Measurements from ENCODE around the gene PTPRF. TPM values are rescaled to one million over a fixed set of nuclear protein-coding genes. Genes with fewer than 3 reads are reported as not detected.

The PTPRF gene
- total and polyA plus RNA-seq, 9 donors, result 24.4 to 165 (median 76.8) TPM

DNA sequence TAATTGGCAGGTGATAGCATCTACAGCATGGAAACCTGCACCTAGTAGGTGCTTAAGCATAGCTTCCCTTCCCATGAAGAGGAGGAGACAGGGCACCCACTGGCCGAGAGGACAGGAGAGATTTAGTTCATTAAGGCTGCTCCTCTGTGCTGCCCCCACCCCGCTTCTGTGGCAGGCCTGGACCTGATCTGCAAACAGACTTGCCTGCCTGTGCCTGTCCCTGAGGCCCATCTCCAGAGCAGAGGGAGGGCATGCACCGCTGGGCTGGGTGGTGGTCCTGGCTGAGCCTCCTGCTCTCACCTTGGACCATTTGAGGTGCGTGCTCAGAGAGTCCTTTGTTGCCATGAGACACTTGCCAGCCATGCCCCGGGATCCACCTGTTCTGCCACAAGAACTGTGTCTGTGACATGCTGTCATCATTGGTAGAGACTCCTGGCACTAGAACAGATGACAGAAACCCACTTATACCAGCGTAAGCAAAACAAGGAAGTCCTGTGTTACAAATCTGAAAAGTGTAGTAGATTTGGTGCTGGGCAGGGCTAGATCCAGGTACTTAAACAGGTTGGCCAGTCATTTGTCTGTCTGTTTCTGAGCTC, 55.6 kb downstream of the PTPRF start:
- DNase-seq, result no peak
- H3K4me3 ChIP-seq, result no peak overlapping the region
- intact Hi-C loops (cut with DNase I), result no loop called here
- no peaks in the 10 kb centered on the region for H3K36me3 ChIP-seq
- H3K9me3 ChIP-seq, result no peaks in the 10 kb centered on the region
- no peaks in the 10 kb centered on the region for H3K27me3 ChIP-seq
- H3K4me1 ChIP-seq (ENCODE audit: insufficient read depth), result no peaks in the 10 kb centered on the region
- no peak overlapping the region for H3K27ac ChIP-seq
- 84 to 92% (median 85%) methylated on average over 6 of the region's 6 CpGs for WGBS, 3 donors
- TF ChIP-seq EP300 (IDR thresholded peaks at IDR 0.05) (no peak), POLR2A (IDR thresholded peaks at IDR 0.05) (no peak)
- TF ChIP-seq, protein P1, sequence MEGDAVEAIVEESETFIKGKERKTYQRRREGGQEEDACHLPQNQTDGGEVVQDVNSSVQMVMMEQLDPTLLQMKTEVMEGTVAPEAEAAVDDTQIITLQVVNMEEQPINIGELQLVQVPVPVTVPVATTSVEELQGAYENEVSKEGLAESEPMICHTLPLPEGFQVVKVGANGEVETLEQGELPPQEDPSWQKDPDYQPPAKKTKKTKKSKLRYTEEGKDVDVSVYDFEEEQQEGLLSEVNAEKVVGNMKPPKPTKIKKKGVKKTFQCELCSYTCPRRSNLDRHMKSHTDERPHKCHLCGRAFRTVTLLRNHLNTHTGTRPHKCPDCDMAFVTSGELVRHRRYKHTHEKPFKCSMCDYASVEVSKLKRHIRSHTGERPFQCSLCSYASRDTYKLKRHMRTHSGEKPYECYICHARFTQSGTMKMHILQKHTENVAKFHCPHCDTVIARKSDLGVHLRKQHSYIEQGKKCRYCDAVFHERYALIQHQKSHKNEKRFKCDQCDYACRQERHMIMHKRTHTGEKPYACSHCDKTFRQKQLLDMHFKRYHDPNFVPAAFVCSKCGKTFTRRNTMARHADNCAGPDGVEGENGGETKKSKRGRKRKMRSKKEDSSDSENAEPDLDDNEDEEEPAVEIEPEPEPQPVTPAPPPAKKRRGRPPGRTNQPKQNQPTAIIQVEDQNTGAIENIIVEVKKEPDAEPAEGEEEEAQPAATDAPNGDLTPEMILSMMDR (IDR thresholded peaks at IDR 0.05), result no peak

DNA sequence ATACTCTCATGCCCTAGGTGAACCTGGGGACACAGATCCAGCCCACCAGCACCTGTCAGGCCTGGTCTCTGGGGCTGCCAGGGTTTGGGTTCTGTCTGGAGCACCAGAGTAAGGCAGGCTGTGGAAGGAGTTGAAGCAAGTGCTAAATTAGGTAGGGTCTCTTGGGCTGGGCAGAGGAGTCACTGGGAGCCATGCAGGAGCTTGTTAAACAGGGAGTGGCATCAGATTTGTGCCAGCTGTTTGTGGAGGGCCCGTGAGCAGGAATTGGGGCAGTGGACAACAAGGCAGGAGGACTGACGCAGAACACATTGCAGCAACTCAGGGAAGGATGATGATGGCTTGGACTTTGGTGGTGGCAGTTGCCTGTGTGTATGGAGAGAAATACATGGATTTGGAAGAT, 56.3 kb downstream of the PTPRF start:
- H3K27me3 ChIP-seq, result no peaks in the 10 kb centered on the region
- TF ChIP-seq POLR2A (IDR thresholded peaks at IDR 0.05) (no peak), EP300 (IDR thresholded peaks at IDR 0.05) (no peak)
- TF ChIP-seq, protein P1 (IDR thresholded peaks at IDR 0.05), result no peak
- no peaks in the 10 kb centered on the region for H3K36me3 ChIP-seq
- no peaks in the 10 kb centered on the region for H3K4me1 ChIP-seq (ENCODE audit: insufficient read depth)
- H3K4me3 ChIP-seq, result no peak overlapping the region
- no peaks in the 10 kb centered on the region for H3K9me3 ChIP-seq
- intact Hi-C loops (cut with DNase I), result no loop called here
- DNase-seq, result no peak
- 68 to 80% (median 73%) methylated on average over 2 of the region's 2 CpGs for WGBS, 3 donors
- H3K27ac ChIP-seq, result no peak overlapping the region

DNA sequence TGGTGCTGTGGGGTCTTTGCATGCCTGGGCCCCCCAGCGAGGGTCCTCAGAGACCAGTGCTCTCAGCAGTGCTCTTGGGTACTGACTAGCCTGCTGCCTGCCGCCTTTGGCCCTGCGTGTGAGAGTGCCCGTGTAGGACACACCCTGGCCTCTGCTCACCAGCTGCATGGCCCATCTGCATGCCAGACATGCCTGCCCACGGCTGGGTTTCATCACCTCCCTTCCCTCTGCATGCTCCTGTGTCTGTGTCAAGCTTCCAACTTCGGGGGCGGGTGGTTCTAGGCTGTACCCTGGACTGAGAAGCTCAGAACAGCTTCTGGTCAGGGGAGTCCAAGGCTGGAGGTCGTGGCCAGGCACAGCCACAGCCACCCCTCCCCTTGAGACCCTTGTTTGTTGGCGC, 56.9 kb downstream of the PTPRF start:
- Histone ChIP-seq H3K27ac (no peak overlapping the region), H3K36me3 (peaks cover 2% of the 10 kb centered on the region), H3K4me3 (no peak overlapping the region), H3K9me3 (no peaks in the 10 kb centered on the region), H3K4me1 (ENCODE audit: insufficient read depth) (no peaks in the 10 kb centered on the region), H3K27me3 (no peaks in the 10 kb centered on the region)
- no peak for DNase-seq
- intact Hi-C loops (cut with DNase I), result no loop called here
- no peak for TF ChIP-seq EP300 (IDR thresholded peaks at IDR 0.05)
- no peak for TF ChIP-seq POLR2A (IDR thresholded peaks at IDR 0.05)
- TF ChIP-seq, protein P1 (IDR thresholded peaks at IDR 0.05), result no peak
- WGBS, 3 donors, result 62 to 70% (median 65%) methylated on average over 9 of the region's 9 CpGs

DNA sequence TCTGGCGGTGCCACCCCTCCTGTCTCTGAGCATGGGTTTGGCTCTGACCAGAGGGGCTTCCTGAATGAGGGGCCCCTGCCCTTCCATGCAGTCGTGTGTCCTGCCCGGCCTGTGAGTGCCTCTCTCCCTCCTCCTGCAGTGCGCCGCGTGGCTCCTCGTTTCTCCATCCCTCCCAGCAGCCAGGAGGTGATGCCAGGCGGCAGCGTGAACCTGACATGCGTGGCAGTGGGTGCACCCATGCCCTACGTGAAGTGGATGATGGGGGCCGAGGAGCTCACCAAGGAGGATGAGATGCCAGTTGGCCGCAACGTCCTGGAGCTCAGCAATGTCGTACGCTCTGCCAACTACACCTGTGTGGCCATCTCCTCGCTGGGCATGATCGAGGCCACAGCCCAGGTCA, 57.9 kb downstream of the PTPRF start:
- TF ChIP-seq, protein P1 (IDR thresholded peaks at IDR 0.05), result no peak
- no peak for TF ChIP-seq POLR2A (IDR thresholded peaks at IDR 0.05)
- no peak for TF ChIP-seq EP300 (IDR thresholded peaks at IDR 0.05)
- H3K27me3 ChIP-seq, result no peaks in the 10 kb centered on the region
- intact Hi-C loops (cut with DNase I), result no loop called here
- H3K4me1 ChIP-seq (ENCODE audit: insufficient read depth), result no peaks in the 10 kb centered on the region
- no peak overlapping the region for H3K27ac ChIP-seq
- H3K4me3 ChIP-seq, result no peak overlapping the region
- no peak for DNase-seq
- WGBS, 3 donors, result 91 to 93% (median 93%) methylated on average over 18 of the region's 18 CpGs
- H3K36me3 ChIP-seq, result peaks cover 2% of the 10 kb centered on the region
- H3K9me3 ChIP-seq, result no peaks in the 10 kb centered on the region

Measured in ovary (tissue), 9 donors.